Central memory CD8-positive, alpha-beta T cell (primary cell): ENCODE measurements around the gene FOXQ1.

Source experiments
- ATAC-seq: fragments of 150-1000 bp; cut with Tn5 transposase; replicated peaks from 2 replicates; pipeline ENCODE4 v1.10.0; 2022; ENCODE audit warnings: mild to moderate bottlenecking, moderate FRiP score, moderate number of reproducible peaks; ENCODE audit not compliant: poor library complexity, severe bottlenecking; ENCODE audit errors: extremely low read depth
- DNase-seq, 2 donors: peaks; one replicate each; pipeline ENCODE4 v3.0.0; 2021; ENCODE audit warnings: low spot score in 2 of 2
- H3K27ac Mint-ChIP-seq: one replicate; pipeline ENCODE4 v1.8.0; 2022; ENCODE audit warnings: low read depth, mild to moderate bottlenecking, moderate library complexity, mixed read lengths
- H3K27me3 Mint-ChIP-seq: one replicate; pipeline ENCODE4 v1.8.0; 2022; ENCODE audit warnings: mixed read lengths
- H3K36me3 Mint-ChIP-seq: one replicate; pipeline ENCODE4 v1.8.0; 2022; ENCODE audit warnings: mild to moderate bottlenecking, moderate library complexity, mixed read lengths; ENCODE audit not compliant: insufficient read depth
- H3K4me1 Mint-ChIP-seq: one replicate; pipeline ENCODE4 v1.8.0; 2022; ENCODE audit warnings: mixed read lengths
- H3K4me3 Mint-ChIP-seq: one replicate; pipeline ENCODE4 v1.8.0; 2022; ENCODE audit warnings: mild to moderate bottlenecking, moderate library complexity, mixed read lengths
- H3K9me3 Mint-ChIP-seq: one replicate; pipeline ENCODE4 v1.8.0; 2022; ENCODE audit warnings: mixed read lengths

FOXQ1 gene

GRCh38 chr6:1363298-1363697 is 51.4 kb downstream of the FOXQ1 start:
- Mint-ChIP-seq H3K4me3 (no peak overlapping the region), H3K36me3 (no peaks in the 10 kb centered on the region), H3K4me1 (no peaks in the 10 kb centered on the region), H3K9me3 (no peaks in the 10 kb centered on the region), H3K27ac (no peak overlapping the region), H3K27me3 (peaks cover 66% of the 10 kb centered on the region)
- DNase-seq (no peak), ATAC-seq (no peak)

GRCh38 chr6:1363729-1364572 is 52.1 kb downstream of the FOXQ1 start:
- no peaks in the 10 kb centered on the region for H3K4me1 Mint-ChIP-seq
- no peak for DNase-seq
- no peaks in the 10 kb centered on the region for H3K36me3 Mint-ChIP-seq
- H3K27ac Mint-ChIP-seq: no peak overlapping the region
- H3K9me3 Mint-ChIP-seq: no peaks in the 10 kb centered on the region
- H3K4me3 Mint-ChIP-seq: no peak overlapping the region
- H3K27me3 Mint-ChIP-seq: peaks cover 70% of the 10 kb centered on the region
- ATAC-seq: no peak
